ENCODE data around the gene EIF1. TPM values are rescaled to one million over a fixed set of nuclear protein-coding genes. Genes with fewer than 3 reads are reported as not detected.

EIF1 gene
- total RNA-seq, 1 experiment from 2014 or later: 651 TPM

DNA sequence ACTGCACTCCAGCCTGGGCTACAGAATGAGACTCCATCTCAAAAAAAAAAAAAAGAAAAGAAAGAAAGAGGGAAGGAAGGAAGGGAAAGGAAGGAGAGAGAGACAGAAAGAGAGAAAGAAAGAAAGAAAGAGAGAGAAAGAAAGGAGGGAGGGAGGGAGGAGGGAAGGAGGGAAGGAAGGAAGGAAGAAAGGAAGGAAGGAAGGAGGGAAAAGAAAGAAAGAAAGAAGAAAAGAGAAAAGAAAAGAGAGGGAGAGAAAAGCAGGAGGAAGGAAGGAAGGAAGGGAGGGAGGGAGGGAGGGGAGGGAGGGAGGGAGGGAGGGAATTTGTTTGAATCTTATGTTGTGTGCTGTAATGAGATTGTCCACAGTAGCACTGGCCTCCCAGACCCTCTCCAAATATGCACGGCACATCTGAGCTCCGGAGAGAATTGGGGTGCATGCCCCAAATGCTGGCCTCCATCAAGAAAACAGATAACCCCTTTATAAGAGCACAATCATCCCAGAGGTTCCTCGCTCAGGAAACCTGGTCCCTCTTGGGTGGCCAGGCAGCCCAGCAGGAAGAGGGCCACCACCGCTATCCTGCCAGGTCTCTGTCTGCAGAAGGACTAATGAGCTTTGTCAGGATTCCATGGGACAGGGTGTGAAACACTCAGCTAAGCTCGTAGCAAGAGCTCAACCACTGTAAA lies 8.8 kb upstream of the EIF1 start:
- H4K91ac ChIP-seq (ENCODE audit: insufficient read length, low read depth, low read length): no peak overlapping the region
- peaks cover 7% of the 10 kb centered on the region for H3K27me3 Mint-ChIP-seq (ENCODE audit: low read depth)

More for the DNA sequence above, 8.8 kb upstream of the EIF1 start:
- WGBS (ENCODE audit: extremely low coverage, insufficient read length, low lambda C conversion rate): no CpG with 5 or more reads among the region's 5 CpGs
- Histone ChIP-seq H3K79me1 (ENCODE audit: insufficient read depth, low read depth, low read length, poor library complexity, severe bottlenecking) (no peaks in the 10 kb centered on the region), H4K5ac (ENCODE audit: insufficient read length, low read depth, low read length) (no peak overlapping the region), H3K27ac (ENCODE audit: insufficient read length, low read depth, low read length) (no peak overlapping the region), H3K14ac (ENCODE audit: insufficient read depth, low read length) (no peak overlapping the region), H4K8ac (replicated peaks; ENCODE audit: insufficient read length, low read depth, low read length) (no peak overlapping the region), H3T11ph (ENCODE audit: low read length) (no peak overlapping the region), H3K4ac (ENCODE audit: low read depth, low read length) (no peak overlapping the region), H2BK120ac (ENCODE audit: low read depth, low read length, poor library complexity, severe bottlenecking) (no peak overlapping the region), H4K20me1 (ENCODE audit: control insufficient read depth, insufficient read depth, insufficient read length) (no peaks in the 10 kb centered on the region), H3K4me2 (ENCODE audit: insufficient read depth, insufficient read length, low read length) (no peak overlapping the region), H2BK5ac (ENCODE audit: insufficient read length, low read length) (no peak overlapping the region), H3K9me3 (ENCODE audit: control insufficient read depth, low read depth, low read length) (no peaks in the 10 kb centered on the region), H2AFZ (ENCODE audit: low read length) (no peak overlapping the region), H2BK20ac (ENCODE audit: low read depth, low read length, poor library complexity, severe bottlenecking) (no peak overlapping the region), H3K4me1 (ENCODE audit: insufficient read depth, low read length) (peaks cover 3% of the 10 kb centered on the region; the same call in 1 of the 2 replicates), H3K23ac (ENCODE audit: insufficient read length, low read depth, low read length) (no peak overlapping the region), H3K23me2 (ENCODE audit: insufficient read length, low read depth, low read length, poor library complexity, severe bottlenecking) (peaks cover 3% of the 10 kb centered on the region), H3K9ac (ENCODE audit: extremely low read depth, insufficient read length, low read length) (no peak overlapping the region), H2BK15ac (ENCODE audit: low read depth, low read length) (no peak overlapping the region), H2BK12ac (ENCODE audit: insufficient read length, low read depth, low read length) (no peak overlapping the region), H2AK5ac (ENCODE audit: insufficient read length, low read length) (no peak overlapping the region), H3K27me3 (ENCODE audit: insufficient read depth, low read length) (no peaks in the 10 kb centered on the region), H3K79me2 (ENCODE audit: insufficient read depth, low read length) (no peaks in the 10 kb centered on the region), H3K56ac (ENCODE audit: insufficient read length, low read depth, low read length) (no peak overlapping the region), H3K18ac (ENCODE audit: insufficient read length, low read depth, low read length) (no peak overlapping the region)
- Mint-ChIP-seq H3K4me3 (no peak overlapping the region; a peak in 1 of 5 replicates), H3K27ac (no peak overlapping the region), H3K9me3 (peaks cover 7% of the 10 kb centered on the region in 2 experiments; a peak in 2 of 5 replicates), H3K36me3 (ENCODE audit: insufficient read depth in 1 of 3, low read depth in 3 of 3) (peaks cover 0 to 5% (median 0%) of the 10 kb centered on the region in 3 experiments; a peak in 3 of 7 replicates), H3K4me1 (peaks cover 32 to 55% of the 10 kb centered on the region in 2 experiments)
- no peak for TF ChIP-seq CTCF (conservative IDR thresholded peaks at IDR 0.05)
- DNase-seq: no peak
